HCEC 1CT (cell line): ENCODE measurements around the gene PCYT1A.

Source experiments
- DNase-seq: peaks from one replicate; pipeline ENCODE4 v3.0.0-alpha.2; 2017

Gene PCYT1A

DNA sequence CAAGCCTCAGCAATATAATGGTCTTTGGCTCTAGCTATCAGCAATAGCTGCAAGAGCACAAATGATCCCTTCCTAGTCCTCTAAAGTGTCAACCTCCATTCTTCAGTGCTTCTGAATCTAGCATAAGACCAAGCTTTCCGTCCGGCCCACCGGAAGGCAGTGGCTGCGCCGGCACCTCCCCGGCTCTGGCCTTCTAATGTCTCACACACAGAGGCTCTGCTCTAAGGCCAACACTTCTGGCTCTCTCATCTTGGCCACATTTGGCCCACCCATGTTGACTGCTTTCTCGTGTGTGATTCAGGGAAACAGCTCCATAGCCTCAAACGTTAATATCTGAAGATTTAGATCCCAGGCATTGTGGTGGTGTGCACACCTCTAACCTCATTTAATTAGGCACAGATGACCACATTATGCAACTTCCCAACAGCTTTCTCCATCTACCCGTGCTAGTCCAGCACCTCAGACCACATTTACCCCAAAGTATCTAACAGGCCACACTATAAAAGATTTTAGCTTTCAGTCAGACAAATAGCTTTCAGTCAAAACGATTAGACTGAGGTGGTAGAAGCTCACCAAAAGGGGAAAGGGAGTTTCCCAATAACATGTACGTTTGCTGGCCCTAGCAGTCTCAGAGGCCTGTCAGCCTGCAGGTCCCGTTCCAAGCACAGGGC, 51.9 kb downstream of the PCYT1A start:
- DNase-seq = no peak

DNA sequence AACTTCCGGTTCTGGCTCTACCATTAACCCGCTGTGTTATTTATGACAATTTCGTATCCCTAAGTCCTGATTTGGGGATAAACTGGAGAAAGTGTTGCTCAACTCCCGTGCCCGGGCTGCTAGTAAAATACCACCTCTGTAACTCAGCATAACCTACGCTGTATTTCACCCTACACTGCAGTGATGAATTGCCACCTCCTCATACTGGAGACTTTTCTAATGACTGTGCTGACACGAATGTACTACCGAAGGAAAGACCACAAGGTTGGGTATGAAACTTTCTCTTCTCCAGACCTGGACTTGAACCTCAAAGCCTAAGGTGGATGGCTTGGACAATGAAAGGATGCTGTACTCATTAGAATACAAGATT, 54.7 kb downstream of the PCYT1A start:
- DNase-seq = no peak

DNA sequence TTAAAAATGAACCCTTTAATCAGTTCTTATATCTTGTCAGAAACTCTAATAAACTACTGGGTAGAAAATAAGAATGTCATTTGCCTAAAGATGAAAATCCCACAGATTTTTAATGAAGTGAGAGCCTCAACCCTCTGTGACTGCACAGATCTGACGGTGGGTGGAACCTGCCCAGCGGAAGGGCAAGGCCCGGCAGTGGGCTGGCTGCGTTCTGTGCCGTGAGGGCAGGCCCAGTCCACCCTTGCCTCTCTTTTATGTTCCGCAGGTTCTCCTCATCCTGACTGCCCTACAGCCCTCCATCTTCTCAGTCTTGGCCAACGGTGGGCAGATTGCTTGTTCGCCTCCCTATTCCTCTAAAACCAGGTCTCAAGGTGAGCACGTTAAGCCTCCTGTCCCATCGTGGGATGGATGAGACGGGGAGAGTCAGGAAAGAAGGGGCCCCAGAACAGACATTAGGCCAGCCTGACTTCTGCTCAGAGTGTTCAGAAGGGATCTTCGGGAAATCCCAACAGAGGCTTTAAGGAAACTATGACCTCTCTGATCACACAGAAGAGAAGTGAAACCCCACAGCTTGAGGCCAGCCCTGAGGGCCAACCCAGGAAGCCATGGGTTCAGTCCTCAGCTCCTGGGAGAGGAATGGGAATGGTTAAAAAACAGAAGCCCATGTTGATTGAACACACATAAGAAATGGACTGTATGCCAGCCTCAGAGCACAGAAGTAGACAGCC, 55.2 kb downstream of the PCYT1A start:
- no peak for DNase-seq

DNA sequence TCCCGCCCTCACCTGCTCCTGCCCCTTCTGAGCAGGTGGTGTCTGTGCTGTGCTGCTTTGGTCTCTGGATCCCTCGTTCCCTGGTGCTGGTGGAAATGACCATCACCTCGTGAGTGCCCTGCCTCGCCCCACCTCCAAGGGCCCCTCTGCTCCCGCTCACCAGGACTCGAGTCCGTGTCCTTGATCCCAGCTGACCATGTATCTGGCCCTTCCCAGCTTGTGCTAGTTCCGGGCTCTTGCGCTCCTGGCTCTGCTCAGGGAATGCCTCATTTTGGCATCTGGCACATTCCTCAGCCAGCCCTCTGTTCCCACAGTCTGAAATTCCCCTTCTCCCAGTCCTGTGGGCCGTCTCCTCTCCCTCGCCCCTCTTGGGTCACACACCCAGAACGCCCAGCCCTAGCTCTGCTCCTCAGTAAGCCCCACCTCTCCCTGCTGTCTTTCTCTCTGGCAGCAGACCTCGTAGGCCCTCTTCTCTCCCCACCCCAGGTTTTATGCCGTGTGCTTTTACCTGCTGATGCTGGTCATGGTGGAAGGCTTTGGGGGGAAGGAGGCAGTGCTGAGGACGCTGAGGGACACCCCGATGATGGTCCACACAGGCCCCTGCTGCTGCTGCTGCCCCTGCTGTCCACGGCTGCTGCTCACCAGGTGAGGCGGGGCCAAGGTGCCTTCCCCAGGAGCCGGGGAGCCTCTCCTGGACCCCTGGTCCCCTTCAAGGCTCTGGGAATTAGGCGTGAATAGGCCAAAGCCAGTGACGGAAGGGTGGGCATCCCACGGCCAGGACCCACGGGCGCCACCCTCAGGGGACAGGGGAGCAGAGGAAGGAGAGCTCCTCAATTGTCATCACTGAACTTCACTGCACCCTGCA, 59.7 kb downstream of the PCYT1A start:
- DNase-seq = no peak

DNA sequence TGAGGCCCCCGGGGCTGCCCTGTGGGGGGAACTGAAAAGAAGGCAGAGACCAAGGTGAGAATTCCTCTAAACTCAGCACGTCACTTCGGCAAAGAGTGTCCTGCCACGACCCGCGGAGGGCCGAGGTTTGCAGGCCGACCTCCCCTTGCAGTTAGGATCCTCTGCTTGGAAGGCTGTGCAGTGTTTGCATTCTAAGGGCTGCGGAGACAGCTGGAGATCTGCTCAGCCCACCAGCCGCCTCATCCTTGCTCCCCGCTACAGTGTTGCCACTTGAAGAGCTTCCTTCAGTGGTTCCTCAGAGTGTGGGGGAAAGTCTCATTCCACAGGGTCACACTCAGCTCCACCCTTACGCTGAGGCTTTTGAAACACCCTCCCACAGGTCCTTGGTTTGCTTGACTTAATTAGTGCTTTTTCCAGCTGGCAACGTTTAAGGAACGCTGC, 60.4 kb downstream of the PCYT1A start:
- no peak for DNase-seq

DNA sequence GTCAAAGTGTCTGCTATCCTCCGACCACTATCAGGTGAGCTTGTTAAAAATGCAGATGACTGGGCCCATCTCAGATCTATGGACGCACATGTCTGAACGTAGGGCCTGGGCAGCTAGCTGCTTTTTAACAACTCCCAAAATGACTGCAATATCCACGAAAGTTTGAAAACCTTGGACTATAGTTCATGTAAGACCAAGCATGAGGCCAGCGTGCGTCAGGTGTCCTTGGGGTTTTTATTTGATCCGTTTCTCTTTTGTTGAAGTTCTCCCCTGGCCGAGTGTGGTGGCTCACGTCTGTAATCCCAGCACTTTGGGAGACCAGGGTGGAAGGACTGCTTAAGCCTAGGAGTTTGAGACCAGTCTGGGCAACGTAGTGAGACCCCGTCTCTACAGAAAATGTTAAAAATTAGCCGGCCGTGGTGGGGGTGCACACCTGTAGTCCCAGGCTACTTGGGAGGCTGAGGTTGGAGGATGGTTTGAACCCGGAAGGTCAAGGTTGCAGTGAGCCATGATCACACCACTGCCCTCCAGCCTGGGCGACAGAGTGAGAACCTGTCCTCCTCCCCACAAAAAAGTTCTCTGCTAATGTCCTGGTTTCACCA, 61.7 kb downstream of the PCYT1A start:
- DNase-seq = no peak

DNA sequence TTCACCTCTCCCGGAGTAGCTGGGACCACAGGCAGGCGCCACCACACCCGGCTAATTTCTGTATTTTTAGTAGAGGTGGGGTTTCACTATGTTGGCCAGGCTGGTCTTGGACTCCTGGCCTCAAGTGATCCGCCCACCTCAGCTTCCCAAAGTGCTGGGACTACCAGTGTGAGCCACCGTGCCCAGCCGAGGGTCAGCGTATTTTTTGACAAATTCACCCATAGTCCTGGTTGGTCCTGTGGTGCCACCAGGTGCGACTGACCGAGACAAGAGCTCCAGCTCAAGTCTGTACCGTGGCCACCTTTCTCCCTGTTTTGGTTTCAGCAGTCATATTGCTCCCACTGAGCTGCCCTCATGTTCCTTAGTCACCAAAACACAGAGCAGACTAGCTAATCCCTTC, 62.4 kb downstream of the PCYT1A start:
- DNase-seq = no peak

DNA sequence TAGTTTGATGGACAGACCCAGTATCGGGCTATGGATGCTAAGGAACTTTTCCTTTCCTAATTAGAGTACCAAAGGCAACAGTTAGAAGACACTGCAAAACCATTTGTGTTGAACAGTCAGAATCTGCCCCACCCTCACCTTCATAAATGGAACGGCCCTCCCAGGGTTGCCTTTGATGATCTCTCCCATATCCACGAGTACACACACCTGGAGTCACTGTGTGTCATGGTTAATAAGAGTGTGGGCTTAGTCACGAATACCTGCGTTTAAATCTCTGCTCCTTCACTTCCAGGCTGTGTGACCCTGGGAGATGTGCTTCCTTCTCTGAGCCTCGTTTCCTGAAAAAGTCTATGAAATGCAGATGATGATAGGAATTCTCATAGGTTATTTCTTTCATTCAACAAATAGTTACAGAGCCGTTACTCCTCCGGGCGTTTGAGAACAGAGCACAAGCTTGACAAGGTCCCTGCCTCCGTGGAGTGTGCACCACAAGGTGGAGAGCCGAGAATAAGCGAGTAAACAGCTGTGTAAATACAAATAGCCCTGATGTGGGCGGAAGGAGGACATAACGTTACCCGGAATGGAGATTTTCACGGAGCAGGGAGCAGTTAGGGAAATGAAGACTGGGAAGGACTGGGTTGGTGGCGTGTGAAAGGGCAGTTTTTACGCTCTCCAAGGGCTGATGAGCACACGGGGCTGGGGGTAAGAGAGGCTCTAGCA, 64.5 kb downstream of the PCYT1A start:
- no peak for DNase-seq

DNA sequence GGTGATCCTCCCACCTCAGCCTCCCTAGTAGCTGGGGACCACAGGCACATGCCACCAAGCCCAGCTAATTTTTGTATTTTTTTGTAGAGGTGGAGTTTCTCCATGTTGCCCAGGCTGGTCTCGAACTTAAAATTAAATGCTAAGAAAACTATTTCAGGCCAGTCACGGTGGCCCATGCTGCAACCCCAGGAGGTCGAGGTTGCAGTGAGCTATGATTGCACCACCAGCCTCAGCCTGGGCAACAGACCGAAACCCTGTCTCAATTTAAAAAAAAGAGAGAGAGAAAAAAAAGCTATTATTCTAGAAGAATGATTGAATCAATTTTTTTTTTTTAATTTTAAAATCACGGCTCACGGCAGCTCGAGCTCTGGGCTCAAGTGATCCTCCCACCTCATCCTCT, 66.5 kb downstream of the PCYT1A start:
- no peak for DNase-seq

DNA sequence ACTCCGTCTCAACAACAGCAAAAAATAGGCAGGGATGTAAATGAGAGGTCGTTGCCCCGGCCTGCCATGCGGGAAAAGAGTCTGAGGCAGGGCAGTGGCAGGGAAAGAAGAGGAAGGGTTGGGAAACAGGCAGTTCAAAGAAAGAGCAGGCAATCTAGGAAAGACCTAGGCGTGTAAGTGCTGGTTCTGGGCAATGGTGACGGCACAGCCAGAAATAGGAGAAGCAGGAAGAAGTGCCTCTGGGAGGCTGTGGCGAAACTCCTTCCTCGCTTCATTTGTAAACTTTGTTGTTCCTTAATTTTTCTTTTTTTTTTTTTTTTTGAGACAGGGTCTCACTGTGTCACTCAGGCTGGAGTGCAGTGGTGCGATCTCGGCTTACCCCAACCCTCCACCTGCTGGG, 66.9 kb downstream of the PCYT1A start:
- no peak for DNase-seq

DNA sequence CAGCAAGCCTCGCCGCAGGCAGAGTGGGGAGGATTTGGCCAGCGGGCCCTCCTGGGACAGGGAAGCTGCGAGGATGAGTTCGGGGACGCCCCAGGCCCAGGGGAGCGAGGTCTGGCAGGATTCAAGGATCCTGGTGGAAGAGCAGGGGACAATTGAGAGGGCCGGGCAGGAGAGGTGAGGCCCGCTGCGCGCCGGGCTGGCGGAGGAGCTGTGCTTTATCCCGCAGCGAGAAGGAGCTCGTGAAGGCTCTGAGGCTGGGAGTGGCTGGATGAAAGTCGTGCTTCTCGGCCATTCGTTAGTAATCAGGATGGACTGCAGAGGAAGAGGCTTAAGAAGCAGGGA, 67.6 kb downstream of the PCYT1A start:
- DNase-seq = no peak

DNA sequence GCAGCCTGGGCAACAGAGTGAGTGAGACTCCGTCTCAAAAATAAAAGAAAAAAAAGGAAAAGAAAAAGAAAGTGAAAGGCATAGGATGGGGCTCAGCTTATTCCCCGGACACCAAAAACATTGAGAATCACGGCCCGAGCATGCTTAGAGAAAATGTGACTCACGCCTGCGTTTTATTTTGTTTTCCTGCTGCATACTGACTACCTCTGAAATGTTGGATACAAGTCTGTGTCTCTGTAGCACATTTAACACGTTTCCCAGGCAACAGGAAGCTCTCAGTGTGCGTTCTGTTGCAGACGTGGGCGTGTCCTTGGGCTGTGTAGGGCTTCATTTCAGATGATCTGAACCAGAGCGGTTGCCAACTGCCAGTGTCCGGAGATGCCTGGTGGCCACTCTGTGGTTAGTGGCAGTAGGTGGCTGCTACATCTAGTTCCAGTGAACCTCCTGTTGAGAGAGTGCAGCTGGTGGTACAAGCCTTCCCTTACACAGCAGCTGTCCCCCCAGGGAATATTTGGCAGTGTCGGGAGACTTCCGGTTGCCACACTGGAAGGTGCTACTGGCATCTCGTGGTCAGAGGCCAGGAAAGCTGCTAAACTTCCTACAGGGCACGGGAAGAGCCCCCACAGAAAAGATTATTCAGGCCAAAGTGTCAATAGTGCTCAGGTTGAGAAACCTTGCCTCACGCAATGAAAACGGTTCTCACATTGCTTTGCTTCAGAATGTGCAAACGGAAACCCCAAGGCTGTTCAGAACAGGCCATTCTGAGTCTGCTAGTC, 68.1 kb downstream of the PCYT1A start:
- peak; percentile 78 for DNase-seq

DNA sequence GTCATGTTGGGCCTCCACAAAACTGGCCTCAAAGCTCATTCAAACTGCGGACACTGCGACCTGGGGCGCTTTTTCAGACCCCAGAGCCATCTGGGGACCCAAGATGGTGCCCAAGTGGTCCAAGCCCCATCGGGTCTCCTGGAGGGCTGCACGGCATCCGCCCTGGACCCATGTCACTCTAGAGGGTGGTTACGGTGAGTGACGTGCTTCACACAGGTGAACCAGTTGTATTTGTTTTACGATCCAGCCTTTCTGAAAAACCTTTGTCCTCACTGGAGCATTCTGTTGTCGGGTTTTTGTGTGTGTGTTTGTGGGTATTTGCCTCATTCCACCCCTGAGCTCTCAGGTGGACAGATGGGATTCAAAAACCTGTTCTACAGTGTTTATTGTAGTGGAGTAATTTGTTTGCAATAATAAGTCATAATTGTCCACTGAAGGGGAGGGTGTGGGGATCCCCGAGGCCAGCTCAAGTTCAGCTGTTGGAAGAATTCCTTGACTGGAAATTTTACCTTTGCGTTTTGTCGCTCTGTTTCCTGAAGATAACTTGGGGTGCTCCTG, 69.3 kb downstream of the PCYT1A start:
- DNase-seq = no peak

DNA sequence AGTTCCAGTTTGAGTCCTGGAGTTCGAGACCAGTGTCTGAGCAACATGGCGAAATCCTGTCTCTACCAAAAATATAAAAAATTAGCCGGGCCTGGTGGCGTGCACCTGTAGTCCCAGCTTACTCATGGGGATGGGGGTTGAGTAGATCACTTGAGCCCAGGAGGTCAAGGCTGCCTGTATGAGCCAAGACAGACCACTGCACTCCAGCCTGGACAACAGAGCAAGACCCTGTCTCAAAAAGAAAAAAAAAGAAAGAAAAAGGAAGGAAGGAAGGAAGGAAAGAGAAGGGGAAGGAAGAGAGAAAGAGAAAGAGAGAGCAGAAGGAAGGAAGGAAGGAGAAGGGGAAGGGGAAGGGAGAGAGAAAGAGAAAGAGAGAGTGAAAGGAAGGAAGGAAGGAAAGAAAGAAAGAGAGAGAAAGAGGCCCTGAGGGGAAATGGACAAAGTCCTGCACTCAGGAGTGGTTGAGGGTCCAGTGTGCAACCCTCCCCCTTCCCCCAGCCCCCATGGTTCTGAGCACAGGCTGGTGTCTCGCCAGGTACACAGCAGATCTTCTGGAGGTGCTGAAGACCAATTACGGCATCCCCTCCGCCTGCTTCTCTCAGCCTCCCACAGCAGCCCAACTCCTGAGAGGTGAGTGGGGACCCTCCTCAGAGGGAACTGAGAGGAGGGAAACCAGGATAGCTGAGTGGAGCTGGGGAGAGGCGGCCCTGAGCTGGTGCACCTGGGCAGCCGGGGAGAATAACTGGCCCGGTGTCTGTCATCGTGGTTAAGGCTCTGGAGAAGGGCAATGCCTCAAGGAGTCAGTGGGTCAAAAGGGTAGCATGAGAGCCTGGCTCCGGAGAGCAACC, 70.0 kb downstream of the PCYT1A start:
- DNase-seq = no peak

DNA sequence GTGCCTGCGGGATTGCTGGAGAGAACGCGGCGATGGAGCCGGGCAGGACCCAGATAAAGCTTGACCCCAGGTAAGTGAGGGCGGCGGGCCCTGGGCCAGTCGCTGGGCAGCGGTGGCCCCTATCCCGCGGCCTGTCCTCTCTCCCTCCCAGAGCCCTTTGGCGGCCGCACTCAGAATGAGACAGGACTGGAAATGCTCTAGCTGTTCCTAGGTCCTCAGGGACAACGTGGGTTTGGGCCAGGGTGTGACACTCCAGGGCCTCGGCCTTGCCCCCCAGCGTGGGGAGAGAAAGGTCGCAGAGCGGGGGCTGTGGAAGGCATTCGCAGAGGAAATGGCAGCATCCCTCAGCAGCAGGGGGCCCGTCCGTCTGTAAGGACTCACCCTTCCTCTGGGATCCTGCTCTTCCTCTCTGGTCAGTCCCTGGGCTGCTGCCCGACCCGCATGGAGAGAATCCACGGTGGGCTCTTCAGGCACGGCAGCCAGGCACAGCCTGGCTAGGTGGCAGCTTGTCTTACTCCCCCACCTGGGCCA, 70.8 kb downstream of the PCYT1A start:
- no peak for DNase-seq

DNA sequence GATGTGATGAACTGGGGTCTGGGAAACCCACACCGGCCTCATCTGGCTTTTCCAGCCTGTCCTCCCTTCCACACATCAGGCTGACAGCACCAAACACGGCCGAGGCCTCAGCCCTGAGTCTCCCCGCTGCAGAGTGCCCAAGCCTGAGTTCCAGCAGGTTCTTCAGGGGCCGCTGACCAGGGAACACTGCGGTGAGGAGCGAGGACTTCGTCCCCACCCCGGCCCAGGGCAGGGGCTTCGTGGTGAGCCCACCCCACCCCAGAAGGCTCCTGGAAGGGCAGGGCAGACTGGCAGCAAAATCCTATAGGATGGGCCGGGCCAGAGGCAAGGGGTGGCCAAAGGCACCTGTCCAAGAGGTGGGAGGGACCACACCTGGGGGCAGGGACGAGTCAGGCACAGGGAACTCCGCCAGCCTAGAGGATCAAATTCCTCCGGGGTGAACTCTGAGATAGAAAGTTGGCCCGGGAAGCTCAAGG, 71.4 kb downstream of the PCYT1A start, which contains the start of gene SLC51A:
TSS of gene SLC51A (plus strand) at position 446 of the 476 bp plus-strand sequence. CDS start 179 bp downstream, outside the sequence.
- DNase-seq = no peak

DNA sequence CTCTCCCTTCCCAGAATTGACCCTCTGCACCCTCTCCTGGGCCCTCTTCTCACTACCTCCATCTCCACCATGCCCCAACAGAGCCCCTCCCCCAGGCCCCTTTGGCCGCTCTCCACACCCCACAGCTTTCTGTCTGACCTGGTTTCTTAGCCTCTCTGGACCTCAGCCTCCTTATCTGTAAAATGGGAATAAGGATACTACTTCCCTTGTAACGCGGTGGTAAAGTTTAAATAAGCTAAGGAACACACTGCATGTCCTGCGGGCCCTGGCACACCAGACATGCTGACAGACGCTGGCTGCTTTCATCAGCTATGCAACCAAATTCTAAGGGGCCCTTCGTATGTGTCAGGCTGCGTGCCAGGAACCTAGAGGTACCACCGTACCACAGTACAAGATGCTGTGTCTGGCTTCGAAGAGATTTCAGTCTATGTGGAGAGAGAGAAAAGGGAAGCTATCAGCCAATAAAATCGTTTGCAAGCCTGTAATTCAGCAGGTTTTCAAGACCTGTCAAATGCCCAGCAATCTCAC, 72.0 kb downstream of the PCYT1A start:
- DNase-seq = no peak

DNA sequence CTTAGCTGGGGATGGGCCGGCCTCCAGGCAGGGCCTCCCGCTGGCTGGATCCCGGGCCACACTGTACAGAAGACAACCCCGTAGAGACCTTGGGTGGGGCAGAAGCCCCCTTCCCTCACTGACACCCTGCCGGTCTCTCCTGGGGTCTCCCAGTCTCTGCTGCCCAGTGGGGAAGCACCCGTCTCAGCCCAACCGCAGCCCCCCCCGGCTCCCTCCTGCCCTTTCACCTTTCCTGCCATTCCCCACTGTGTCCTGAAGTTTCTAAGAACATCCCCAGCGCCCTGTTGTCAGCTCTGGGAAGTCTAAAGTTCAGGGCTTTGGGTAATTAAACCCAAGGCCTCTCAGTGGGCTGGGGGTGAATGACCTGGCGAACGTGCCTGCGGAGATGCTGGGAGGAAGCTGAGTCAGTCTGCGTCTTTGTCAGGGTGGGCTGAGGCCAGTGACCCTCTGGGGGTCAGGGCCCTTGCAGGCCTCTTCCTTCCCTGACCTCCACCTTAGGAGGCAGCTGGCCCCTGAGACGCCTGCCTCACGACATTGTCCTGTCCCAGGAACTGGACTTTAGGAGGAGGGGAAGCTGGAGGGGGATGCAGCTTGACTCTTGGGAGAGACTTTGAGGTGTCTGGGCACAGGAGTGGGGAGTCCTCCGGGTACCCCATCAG, 72.6 kb downstream of the PCYT1A start:
- no peak for DNase-seq
